Spleen (tissue), 11 donors: ENCODE results near the gene AXIN2. TPM values are rescaled to one million over a fixed set of nuclear protein-coding genes. Genes with fewer than 3 reads are reported as not detected.
A peak's percentile ranks its signal among the peaks of the same experiment; 100 is the strongest.

ENCODE experiments used
- DNase-seq: peaks from one replicate; pipeline ENCODE4 v3.0.0-alpha.2; 2020
- H3K27ac ChIP-seq, 8 donors: fragments of 200-600 bp; sonication (generic) in 7 of 8; 1 replicate in 4 of 8; 2 replicates in 4 of 8; pipeline versions ENCODE4 v1.5.0 to v1.8.0; 2016 to 2021; ENCODE audit warnings: inconsistent platforms in 4 of 8, mild to moderate bottlenecking in 4 of 8, moderate library complexity in 1 of 8
- H3K27me3 ChIP-seq, 7 donors: fragments of 200-600 bp; sonication (generic) in 6 of 7; replicated peaks in 1 of 7; 1 replicate in 4 of 7; 2 replicates in 3 of 7; pipeline versions ENCODE4 v1.5.0 to v1.8.0; 2016 to 2021; ENCODE audit warnings: inconsistent platforms in 3 of 7, mild to moderate bottlenecking in 1 of 7
- H3K36me3 ChIP-seq, 6 donors: fragments of 200-600 bp; sonication (generic) in 5 of 6; 1 replicate in 4 of 6; 2 replicates in 2 of 6; pipeline versions ENCODE4 v1.5.0 to v1.8.0; 2016 to 2021; ENCODE audit warnings: inconsistent platforms in 2 of 6
- H3K4me1 ChIP-seq, 6 donors: fragments of 200-600 bp; sonication (generic) in 5 of 6; 1 replicate in 3 of 6; 2 replicates in 3 of 6; pipeline versions ENCODE4 v1.5.0 to v1.8.0; 2016 to 2021; ENCODE audit warnings: inconsistent platforms in 3 of 6
- H3K4me3 ChIP-seq, 8 donors: fragments of 200-600 bp; sonication (generic) in 7 of 8; 1 replicate in 4 of 8; 2 replicates in 4 of 8; pipeline versions ENCODE4 v1.5.0 to v1.8.0; 2016 to 2021; ENCODE audit warnings: inconsistent platforms in 4 of 8, mild to moderate bottlenecking in 4 of 8, moderate library complexity in 2 of 8
- H3K9me3 ChIP-seq, 8 donors: fragments of 200-600 bp; sonication (generic) in 7 of 8; 1 replicate in 4 of 8; 2 replicates in 4 of 8; pipeline versions ENCODE4 v1.5.0 to v1.8.0; 2016 to 2021; ENCODE audit warnings: inconsistent platforms in 4 of 8
- CTCF ChIP-seq, 11 experiments: fragments of 200-600 bp in 7 of 11; fragments of 450-650 bp in 4 of 11; sonication (generic) in 4 of 11; IDR thresholded peaks in 8 of 11; conservative IDR thresholded peaks in 3 of 11; 1 replicate in 7 of 11; 2 replicates in 4 of 11; pipeline versions ENCODE4 v1.4.0 to v1.8.0; 2016 to 2021; ENCODE audit warnings: antibody characterized with exemption in 11 of 11, inconsistent platforms in 4 of 11, mild to moderate bottlenecking in 1 of 11
- POLR2A ChIP-seq, 3 donors: fragments of 450-650 bp; IDR thresholded peaks; one replicate each; pipeline ENCODE4 v1.5.1; 2017; ENCODE audit warnings: antibody characterized with exemption in 3 of 3, mild to moderate bottlenecking in 1 of 3
- POLR2AphosphoS5 ChIP-seq, 3 donors: sonication (generic); formaldehyde crosslinking; IDR thresholded peaks; one replicate each; pipeline ENCODE4 v1.5.1; 2017; ENCODE audit warnings: antibody characterized with exemption in 3 of 3
- whole genome bisulfite sequencing, 5 donors: extraction: QIAGEN DNeasy Blood & Tissue Kit in 3 of 5; methylation state at CpG; one replicate each; pipeline versions ENCODE4 v1.1.5 to v1.1.7; 2013 to 2018; 5-methylcytosine and 5-hydroxymethylcytosine counted together
- intact Hi-C: fragments of 100-400 bp; cut with DNase I; formaldehyde crosslinking; loops from one replicate; pipeline ENCODE4 v1.15.0; 2023; ENCODE audit warnings: low total_unique reads
- polyA plus RNA-seq, 3 donors: library from polyadenylated mRNA; stranded (reverse); fragments of 200-250 nt; gene quantifications; one replicate each; pipeline ENCODE4 v1.2.1, GENCODE V29; 2013
- total RNA-seq, 7 donors: library from RNA; depleted of rRNA in 3 of 7; stranded (reverse); fragments of >200 nt in 3 of 7; fragmentation: NEBNext Ultra II Directional in 4 of 7; extraction: Animal tissue kit (Norgen Biotek cat#: 25700) in 4 of 7; gene quantifications; one replicate each; pipeline versions ENCODE4 v1.1.0 to v1.2.1, GENCODE V29; 2016 to 2021
- donor health status: healthy with polysubstance abuse.
- donor health status: DM: no; HTN: no; CAD: no; lungs with moderate emphysema.
- donor health status: DM: no; HTN: no; CAD: no.
- donor health status: Bipolar disorder and iron deficiency.
- donor health status: healthy.
- donor health status: DM: no; HTN: no; CAD: no.
- donor health status: DM: yes; HTN: yes; CAD: no.

Gene AXIN2
- total and polyA plus RNA-seq, 10 donors, result 1.1 to 16.6 (median 11.0) TPM

GRCh38 chr17:65522751-65523404, 38.6 kb downstream of the AXIN2 start:
- no peak for TF ChIP-seq CTCF (IDR thresholded peaks at IDR 0.05 in 8 of 11, conservative IDR thresholded peaks at IDR 0.05 in 3 of 11)
- no peak for TF ChIP-seq POLR2A (IDR thresholded peaks at IDR 0.05)
- no peak for TF ChIP-seq POLR2AphosphoS5 (IDR thresholded peaks at IDR 0.05)
- H3K9me3 ChIP-seq, result no peaks in the 10 kb centered on the region
- H3K4me3 ChIP-seq, result no peak overlapping the region
- DNase-seq, result no peak
- 87 to 94% (median 93%) methylated on average over 13 to 14 of the region's 14 CpGs for WGBS, 5 donors
- peaks cover 0 to 11% (median 1%) of the 10 kb centered on the region in 6 donors for H3K4me1 ChIP-seq
- H3K36me3 ChIP-seq, result no peaks in the 10 kb centered on the region
- H3K27ac ChIP-seq, result no peak overlapping the region
- no peaks in the 10 kb centered on the region for H3K27me3 ChIP-seq
- intact Hi-C loops, result no loop called here

- TF ChIP-seq POLR2A (IDR thresholded peaks at IDR 0.05) (no peak), CTCF (IDR thresholded peaks at IDR 0.05 in 8 of 11, conservative IDR thresholded peaks at IDR 0.05 in 3 of 11) (no peak), POLR2AphosphoS5 (IDR thresholded peaks at IDR 0.05) (no peak)
- WGBS, 5 donors, result 68 to 76% (median 75%) methylated on average over 2 to 3 of the region's 3 CpGs
- no peaks in the 10 kb centered on the region for H3K36me3 ChIP-seq
- H3K4me3 ChIP-seq, result no peak overlapping the region
- peak; percentile 55 for DNase-seq
- H3K27ac ChIP-seq, result no peak overlapping the region
- no peaks in the 10 kb centered on the region for H3K9me3 ChIP-seq
- intact Hi-C loops, result no loop called here
- H3K4me1 ChIP-seq, result peaks cover 0 to 11% (median 1%) of the 10 kb centered on the region in 6 donors
- peaks cover 0 to 8% (median 0%) of the 10 kb centered on the region in 7 donors for H3K27me3 ChIP-seq
Observed at GRCh38 chr17:65519462-65519861, 42.0 kb downstream of the AXIN2 start.

GRCh38 chr17:65518256-65518655, 43.2 kb downstream of the AXIN2 start:
- intact Hi-C loops, result no loop called here
- Histone ChIP-seq H3K9me3 (no peaks in the 10 kb centered on the region), H3K4me1 (peaks cover 0 to 6% (median 0%) of the 10 kb centered on the region in 6 donors), H3K27me3 (peaks cover 0 to 8% (median 0%) of the 10 kb centered on the region in 7 donors), H3K36me3 (no peaks in the 10 kb centered on the region), H3K4me3 (no peak overlapping the region), H3K27ac (no peak overlapping the region)
- TF ChIP-seq POLR2AphosphoS5 (IDR thresholded peaks at IDR 0.05), result no peak
- TF ChIP-seq POLR2A (IDR thresholded peaks at IDR 0.05), result no peak
- TF ChIP-seq CTCF (IDR thresholded peaks at IDR 0.05 in 8 of 11, conservative IDR thresholded peaks at IDR 0.05 in 3 of 11), result no peak
- no peak for DNase-seq
- 89 to 95% (median 93%) methylated on average over 2 of the region's 2 CpGs for WGBS, 5 donors

GRCh38 chr17:65515959-65516948, 45.2 kb downstream of the AXIN2 start:
- H3K27me3 ChIP-seq, result peaks cover 0 to 8% (median 0%) of the 10 kb centered on the region in 7 donors
- no peaks in the 10 kb centered on the region for H3K9me3 ChIP-seq
- intact Hi-C loops, result no loop called here
- no peak overlapping the region for H3K27ac ChIP-seq
- H3K4me3 ChIP-seq, result no peak overlapping the region
- no peak for DNase-seq
- TF ChIP-seq POLR2AphosphoS5 (IDR thresholded peaks at IDR 0.05) (no peak), CTCF (IDR thresholded peaks at IDR 0.05 in 8 of 11, conservative IDR thresholded peaks at IDR 0.05 in 3 of 11) (no peak), POLR2A (IDR thresholded peaks at IDR 0.05) (no peak)
- H3K4me1 ChIP-seq, result no peaks in the 10 kb centered on the region
- H3K36me3 ChIP-seq, result no peaks in the 10 kb centered on the region
- 62 to 70% (median 65%) methylated on average over 17 of the region's 17 CpGs for WGBS, 5 donors
